ENCODE measurements around the gene ATP8A2.

ATP8A2 gene

GRCh38 chr13:25733001-25733491 lies 361.3 kb downstream of the ATP8A2 start:
- no peak for TF ChIP-seq CTCF (IDR thresholded peaks at IDR 0.05)

- TF ChIP-seq CTCF (IDR thresholded peaks at IDR 0.05), result no peak
These were observed 362.1 kb downstream of the ATP8A2 start for GRCh38 chr13:25733696-25734435.

GRCh38 chr13:25738342-25739196 lies 366.8 kb downstream of the ATP8A2 start:
- TF ChIP-seq CTCF (IDR thresholded peaks at IDR 0.05), result no peak

GRCh38 chr13:25739376-25739775 lies 367.6 kb downstream of the ATP8A2 start:
- TF ChIP-seq CTCF (IDR thresholded peaks at IDR 0.05), result no peak

GRCh38 chr13:25741796-25742195 lies 370.0 kb downstream of the ATP8A2 start:
- no peak for TF ChIP-seq CTCF (IDR thresholded peaks at IDR 0.05)

- no peak for TF ChIP-seq CTCF (IDR thresholded peaks at IDR 0.05)
These were observed 370.4 kb downstream of the ATP8A2 start for GRCh38 chr13:25742220-25742619.

GRCh38 chr13:25743421-25743820 lies 371.6 kb downstream of the ATP8A2 start:
- TF ChIP-seq CTCF (IDR thresholded peaks at IDR 0.05), result no peak

Measured in LNCAP (cell line).